ENCODE results near the gene PEX16.

The PEX16 gene

GRCh38 chr11:45917623-45918330 lies at the start of gene PEX16:
PEX16 (minus strand) TSS chr11:45917877; CDS start chr11:45917811, 66 bp downstream.
- peak; percentile 86 to 91 for DNase-seq (ENCODE audit: low read depth in 2 of 2)

GRCh38 chr11:45964911-45965389 lies 47.3 kb upstream of the PEX16 start:
- DNase-seq (ENCODE audit: low read depth in 2 of 2) = peak in 1 of 2 donors; percentile 13

- no peak for DNase-seq (ENCODE audit: low read depth in 2 of 2)
These were observed 44.1 kb upstream of the PEX16 start for GRCh38 chr11:45961751-45962240.

GRCh38 chr11:45960387-45961095 lies 42.9 kb upstream of the PEX16 start:
- no peak for DNase-seq (ENCODE audit: low read depth in 2 of 2)

- DNase-seq (ENCODE audit: low read depth in 2 of 2) = no peak
These were observed 42.2 kb upstream of the PEX16 start for GRCh38 chr11:45959851-45960250.

GRCh38 chr11:45949992-45950407 lies 32.3 kb upstream of the PEX16 start:
- no peak for DNase-seq (ENCODE audit: low read depth in 2 of 2)

- no peak for DNase-seq (ENCODE audit: low read depth in 2 of 2)
These were observed 30.7 kb upstream of the PEX16 start for GRCh38 chr11:45948356-45948755.

- DNase-seq (ENCODE audit: low read depth in 2 of 2) = no peak
These were observed 30.2 kb upstream of the PEX16 start for GRCh38 chr11:45947885-45948284.

- DNase-seq (ENCODE audit: low read depth in 2 of 2) = no peak
These were observed 27.8 kb upstream of the PEX16 start for GRCh38 chr11:45945397-45945999.

- DNase-seq (ENCODE audit: low read depth in 2 of 2) = no peak
These were observed 24.7 kb upstream of the PEX16 start for GRCh38 chr11:45942381-45942780.

GRCh38 chr11:45941285-45941684 lies 23.6 kb upstream of the PEX16 start:
- DNase-seq (ENCODE audit: low read depth in 2 of 2) = no peak

GRCh38 chr11:45939836-45940235 lies 22.2 kb upstream of the PEX16 start:
- DNase-seq (ENCODE audit: low read depth in 2 of 2) = no peak

- DNase-seq (ENCODE audit: low read depth in 2 of 2) = no peak
These were observed 20.2 kb upstream of the PEX16 start for GRCh38 chr11:45937916-45938315.

GRCh38 chr11:45936511-45937054 lies 18.9 kb upstream of the PEX16 start:
- no peak for DNase-seq (ENCODE audit: low read depth in 2 of 2)

GRCh38 chr11:45935349-45936064 lies 17.8 kb upstream of the PEX16 start:
- DNase-seq (ENCODE audit: low read depth in 2 of 2) = no peak

- DNase-seq (ENCODE audit: low read depth in 2 of 2) = no peak
These were observed 17.1 kb upstream of the PEX16 start for GRCh38 chr11:45934580-45935318.

- no peak for DNase-seq (ENCODE audit: low read depth in 2 of 2)
These were observed 16.3 kb upstream of the PEX16 start for GRCh38 chr11:45933846-45934579.

GRCh38 chr11:45933131-45933831 lies 15.6 kb upstream of the PEX16 start:
- no peak for DNase-seq (ENCODE audit: low read depth in 2 of 2)

- DNase-seq (ENCODE audit: low read depth in 2 of 2) = no peak
These were observed 14.5 kb upstream of the PEX16 start for GRCh38 chr11:45932217-45932616.

- DNase-seq (ENCODE audit: low read depth in 2 of 2) = no peak
These were observed 14.1 kb upstream of the PEX16 start for GRCh38 chr11:45931739-45932138.
